ENCODE data around the gene GASK1A.
"Not testable (repeated sequence)": the region's sequence is repeated elsewhere in the genome, so short reads cannot be mapped to it uniquely, and the experiment has no call there.

GASK1A gene

GRCh38 chr3:43061101-43061895 is 82.2 kb downstream of the GASK1A start:
- no peak for DNase-seq (ENCODE audit: low read depth in 2 of 2, low spot score in 1 of 2)

GRCh38 chr3:43062040-43062563 is 83.0 kb downstream of the GASK1A start:
- DNase-seq (ENCODE audit: low read depth in 2 of 2, low spot score in 1 of 2), result no peak

- no peak for DNase-seq (ENCODE audit: low read depth in 2 of 2, low spot score in 1 of 2)
Observed at GRCh38 chr3:43062564-43063040, 83.5 kb downstream of the GASK1A start.

GRCh38 chr3:43063114-43063513 is 84.0 kb downstream of the GASK1A start:
- DNase-seq (ENCODE audit: low read depth in 2 of 2, low spot score in 1 of 2), result no peak

GRCh38 chr3:43070670-43071069 is 91.6 kb downstream of the GASK1A start:
- DNase-seq (ENCODE audit: low read depth in 2 of 2, low spot score in 1 of 2), result not testable (repeated sequence)

- DNase-seq (ENCODE audit: low read depth in 2 of 2, low spot score in 1 of 2), result no peak
Observed at GRCh38 chr3:43071313-43071893, 92.3 kb downstream of the GASK1A start.

- DNase-seq (ENCODE audit: low read depth in 2 of 2, low spot score in 1 of 2), result no peak
Observed at GRCh38 chr3:43072361-43072760, 93.2 kb downstream of the GASK1A start.

GRCh38 chr3:43073116-43073835 is 94.2 kb downstream of the GASK1A start:
- no peak for DNase-seq (ENCODE audit: low read depth in 2 of 2, low spot score in 1 of 2)

- no peak for DNase-seq (ENCODE audit: low read depth in 2 of 2, low spot score in 1 of 2)
Observed at GRCh38 chr3:43073836-43074220, 94.7 kb downstream of the GASK1A start.

GRCh38 chr3:43074482-43074881 is 95.4 kb downstream of the GASK1A start:
- DNase-seq (ENCODE audit: low read depth in 2 of 2, low spot score in 1 of 2), result no peak

GRCh38 chr3:43074901-43075689 is 96.0 kb downstream of the GASK1A start:
- DNase-seq (ENCODE audit: low read depth in 2 of 2, low spot score in 1 of 2), result no peak

GRCh38 chr3:43075904-43076661 is 97.0 kb downstream of the GASK1A start:
- no peak for DNase-seq (ENCODE audit: low read depth in 2 of 2, low spot score in 1 of 2)

- DNase-seq (ENCODE audit: low read depth in 2 of 2, low spot score in 1 of 2), result no peak
Observed at GRCh38 chr3:43076857-43077256, 97.7 kb downstream of the GASK1A start.

GRCh38 chr3:43077261-43077660 is 98.2 kb downstream of the GASK1A start:
- DNase-seq (ENCODE audit: low read depth in 2 of 2, low spot score in 1 of 2), result no peak

- no peak for DNase-seq (ENCODE audit: low read depth in 2 of 2, low spot score in 1 of 2)
Observed at GRCh38 chr3:43077707-43078106, 98.6 kb downstream of the GASK1A start.

- DNase-seq (ENCODE audit: low read depth in 2 of 2, low spot score in 1 of 2), result no peak
Observed at GRCh38 chr3:43079536-43080332, 100.6 kb downstream of the GASK1A start.

GRCh38 chr3:43080726-43081568 is 101.8 kb downstream of the GASK1A start:
- no peak for DNase-seq (ENCODE audit: low read depth in 2 of 2, low spot score in 1 of 2)

- no peak for DNase-seq (ENCODE audit: low read depth in 2 of 2, low spot score in 1 of 2)
Observed at GRCh38 chr3:43081796-43082195, 102.7 kb downstream of the GASK1A start.

- no peak for DNase-seq (ENCODE audit: low read depth in 2 of 2, low spot score in 1 of 2)
Observed at GRCh38 chr3:43082457-43082856, 103.3 kb downstream of the GASK1A start.

Data from stimulated activated CD8-positive, alpha-beta memory T cell treated with anti-CD3 and anti-CD28 coated beads, Interleukin-4, amount 100 ng/mL, for 4 hours (primary cell).